ENCODE results near the gene KSR2.
"Not testable (repeated sequence)": the region's sequence is repeated elsewhere in the genome, so short reads cannot be mapped to it uniquely, and the experiment has no call there.

The KSR2 gene

DNA sequence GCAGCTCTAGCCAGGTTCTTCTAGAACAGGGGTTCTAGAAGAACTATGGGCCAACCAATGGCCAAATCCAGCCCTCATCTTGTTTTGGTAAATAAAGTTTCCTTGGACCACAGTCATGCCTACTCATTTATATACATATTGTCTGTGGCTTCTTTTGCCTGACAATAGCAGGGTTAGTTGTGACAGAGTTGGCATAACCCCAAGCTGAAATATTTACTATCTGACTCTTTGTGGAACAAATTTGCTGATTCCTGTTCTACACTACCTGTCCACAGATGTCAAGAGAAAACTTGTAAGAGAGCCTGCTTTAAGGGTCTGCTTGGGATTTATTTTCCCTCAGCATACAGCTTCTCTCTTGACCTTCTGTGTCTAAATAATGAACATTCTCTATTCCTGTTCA, 289.0 kb downstream of the KSR2 start:
- no peak for DNase-seq

DNA sequence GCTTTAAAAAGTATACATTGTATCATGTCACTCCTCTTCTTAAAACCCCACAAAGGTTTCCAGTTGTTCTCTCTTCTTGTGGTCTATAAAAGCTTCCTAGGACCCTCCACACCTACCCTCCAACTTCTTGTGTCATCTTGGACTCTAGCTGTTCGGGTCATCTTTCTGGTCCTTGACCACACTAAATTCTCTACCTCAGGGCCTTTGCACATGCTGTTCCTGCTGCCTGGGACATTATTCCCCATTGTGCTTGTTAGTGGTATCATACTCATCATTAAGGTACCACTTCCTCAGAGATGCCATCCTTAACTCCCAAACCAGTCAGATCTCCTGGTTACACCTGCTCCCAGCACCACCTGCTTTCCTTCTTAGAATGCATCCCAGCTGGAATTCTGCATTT, 294.0 kb downstream of the KSR2 start:
- no peak for DNase-seq

DNA sequence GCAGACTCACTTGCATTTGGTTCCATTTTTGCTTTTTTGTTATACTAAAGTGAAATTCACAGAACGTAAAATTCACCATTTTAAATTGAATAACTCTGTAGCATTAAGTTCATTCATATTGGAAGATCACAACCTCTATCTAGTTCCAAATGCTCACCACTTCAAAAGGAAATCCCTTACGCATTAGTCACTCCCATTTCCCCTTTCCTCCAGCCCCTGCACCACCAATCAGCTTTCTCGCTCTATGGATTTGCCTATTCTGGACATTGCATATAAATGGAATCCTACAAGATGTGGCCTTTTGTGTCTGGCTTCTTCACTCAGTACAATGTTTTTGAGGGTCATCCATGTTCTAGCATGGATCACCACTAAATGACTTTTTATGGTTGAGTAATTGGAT, 294.5 kb downstream of the KSR2 start:
- no peak for DNase-seq

DNA sequence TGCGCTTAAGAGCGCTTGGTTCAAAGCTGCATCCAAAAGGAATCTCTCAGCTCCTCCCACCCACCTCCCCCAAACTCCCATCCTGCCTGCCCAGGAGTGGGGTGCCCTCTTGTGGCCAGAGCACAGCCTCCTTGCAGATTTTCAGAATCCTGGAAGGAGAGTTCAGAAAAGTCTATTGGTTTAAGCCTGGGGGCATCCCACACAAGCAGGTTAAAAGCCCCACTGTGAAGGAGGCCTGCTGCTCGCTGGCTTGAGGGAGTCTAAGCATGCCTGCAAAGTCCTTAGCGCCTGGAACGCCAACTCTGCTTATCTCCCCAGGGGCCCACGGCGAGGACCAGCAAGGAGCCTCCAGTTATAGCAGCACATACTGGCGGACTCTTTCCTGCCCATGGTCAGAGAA, 297.1 kb downstream of the KSR2 start:
- DNase-seq, result peak; percentile 55

DNA sequence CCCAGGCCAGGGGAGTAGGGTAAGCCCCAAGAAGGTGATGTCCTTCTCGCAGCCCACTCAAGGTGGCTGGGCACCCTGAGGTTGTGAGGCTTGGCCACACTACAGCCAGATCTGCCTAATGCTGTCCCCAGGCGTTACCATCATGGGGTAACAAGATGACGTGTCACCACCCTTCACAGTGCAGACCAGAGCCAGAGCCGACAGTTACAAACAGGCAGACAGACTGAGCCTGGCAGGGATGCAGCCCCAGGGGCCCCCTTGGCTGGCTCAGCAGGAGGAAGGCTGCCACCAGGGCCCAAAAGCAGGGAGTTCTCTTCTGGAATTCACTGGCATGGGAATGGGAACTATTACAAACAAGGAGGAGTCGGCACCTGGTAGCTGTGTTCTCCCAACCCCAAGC, 304.6 kb downstream of the KSR2 start:
- no peak for DNase-seq

DNA sequence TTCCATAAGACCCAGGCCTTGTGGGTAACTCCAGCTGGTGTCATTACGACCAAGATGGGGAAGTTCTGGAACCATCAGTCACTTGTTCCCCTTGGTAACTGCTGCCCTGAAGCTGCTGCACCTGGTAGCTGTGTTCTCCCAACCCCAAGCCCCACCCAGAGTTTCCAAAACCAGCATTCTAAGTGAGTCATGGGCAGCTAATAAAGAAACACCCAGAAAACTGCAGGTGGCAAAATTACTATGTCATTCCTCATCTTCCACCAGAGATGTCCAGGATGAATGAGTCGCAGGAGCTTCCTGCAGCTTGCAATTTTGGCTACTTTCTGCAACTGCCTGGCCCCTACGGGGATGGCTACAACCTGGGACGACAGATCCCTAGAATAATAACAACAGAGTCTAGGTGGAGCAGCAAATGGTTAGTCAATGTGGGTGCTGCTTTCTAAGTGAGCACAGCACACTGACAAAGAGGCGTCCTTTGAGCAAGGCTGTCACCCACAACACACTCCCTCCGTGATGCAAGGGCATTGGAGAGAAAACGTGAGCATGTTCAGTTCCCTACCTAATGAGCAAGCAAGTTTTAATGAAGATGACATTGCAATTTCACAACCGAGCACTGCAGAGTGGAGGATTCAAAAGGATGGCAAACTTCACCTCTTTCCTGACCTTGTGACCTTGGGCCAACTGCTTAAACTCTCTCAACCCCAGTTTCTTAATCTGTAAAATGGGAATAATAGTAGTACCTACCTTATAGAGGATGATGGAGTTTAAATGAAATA, 306.0 kb downstream of the KSR2 start:
- no peak for DNase-seq

DNA sequence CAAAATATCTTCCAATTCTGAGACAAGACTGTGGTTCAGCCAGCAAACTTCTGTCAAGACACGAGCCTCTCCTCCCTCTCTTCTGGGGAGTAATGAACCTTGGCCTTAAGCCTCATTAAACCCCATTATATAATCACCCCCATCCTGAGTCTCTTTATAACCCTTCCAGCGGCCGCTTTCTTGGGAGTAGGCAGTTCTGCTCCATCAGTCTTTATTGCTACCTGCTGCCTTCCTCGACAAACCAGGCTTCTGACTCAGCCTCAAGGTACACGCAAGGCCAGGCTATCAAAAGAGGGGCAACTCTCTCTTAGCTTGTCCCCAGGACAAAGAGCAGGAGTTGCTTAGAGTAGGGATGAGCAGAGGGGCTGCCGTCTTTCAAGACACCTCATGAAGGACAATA, 306.6 kb downstream of the KSR2 start:
- DNase-seq, result no peak

DNA sequence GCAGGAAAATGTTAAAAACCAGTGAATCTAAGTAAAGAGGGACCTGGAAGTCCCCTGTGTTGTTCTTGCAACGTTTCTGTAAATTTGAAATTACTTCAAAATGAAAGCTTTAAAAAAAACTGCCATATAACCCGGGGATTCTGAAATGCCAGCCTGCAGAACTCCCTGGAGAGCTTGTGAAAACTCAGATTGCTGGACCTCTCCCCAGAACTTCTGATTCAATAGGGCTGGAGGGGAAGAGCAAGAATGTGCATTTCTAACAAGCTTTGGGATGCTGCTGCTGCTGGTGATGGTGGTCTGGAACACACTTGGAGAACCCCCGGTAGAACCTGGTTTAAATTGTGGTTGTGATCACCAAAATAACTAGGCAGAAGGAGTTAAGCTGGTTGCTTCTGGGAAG, 307.3 kb downstream of the KSR2 start:
- DNase-seq, result no peak

DNA sequence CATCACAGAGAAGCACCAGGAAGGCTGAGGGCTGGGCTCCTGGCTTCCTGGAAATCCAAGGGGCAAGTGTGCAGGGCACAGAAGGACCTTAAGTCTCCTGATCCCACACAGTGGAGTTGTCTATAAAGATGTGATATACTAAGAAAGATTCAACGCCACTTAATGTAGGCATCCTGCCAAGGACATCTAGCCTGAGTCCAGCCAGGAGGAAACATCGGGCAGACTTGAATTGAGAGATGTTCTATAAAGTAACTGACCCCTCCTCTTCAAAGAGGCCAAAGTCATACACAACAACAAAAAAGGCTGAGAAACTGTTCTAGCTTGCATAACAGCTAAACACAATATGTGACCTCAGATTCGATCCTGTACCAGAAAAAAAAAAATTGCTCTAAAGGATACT, 307.9 kb downstream of the KSR2 start:
- no peak for DNase-seq

DNA sequence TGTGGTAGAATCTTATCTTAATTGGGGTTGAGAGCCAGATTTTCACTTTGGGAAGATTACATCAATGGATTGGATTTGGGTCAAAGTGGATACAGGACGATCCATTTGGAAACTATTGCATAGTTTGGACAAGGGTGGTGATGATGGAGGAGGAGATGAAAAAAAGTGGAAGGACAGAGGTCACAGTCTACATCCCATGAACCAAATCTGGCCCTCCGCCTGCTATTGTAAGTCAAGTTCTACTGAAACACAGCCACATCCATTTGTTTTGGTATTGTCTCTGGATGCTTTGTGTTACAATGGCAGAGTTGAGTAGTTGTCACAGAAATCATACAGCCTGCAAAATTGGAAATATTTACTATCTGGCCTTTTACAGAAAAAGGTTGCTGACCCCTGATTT, 310.6 kb downstream of the KSR2 start:
- DNase-seq, result no peak

DNA sequence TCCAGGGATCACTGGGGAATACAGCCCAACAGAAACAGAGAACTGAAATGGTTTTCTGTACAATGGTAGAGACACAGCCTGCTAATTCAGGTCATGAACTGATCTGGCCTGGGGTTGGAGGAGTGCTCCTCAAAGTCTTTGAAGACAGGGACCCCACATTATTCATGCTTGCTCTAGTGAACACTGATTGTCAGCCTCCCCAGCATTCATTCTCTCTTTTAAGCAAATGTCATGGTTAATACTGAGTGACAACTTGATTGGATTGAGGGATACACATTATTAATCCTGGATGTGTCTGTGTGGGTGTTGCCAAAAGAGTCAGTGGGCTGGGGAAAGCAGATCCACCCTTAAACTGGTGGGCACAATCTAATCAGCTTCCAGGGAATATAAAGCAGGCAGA, 319.0 kb downstream of the KSR2 start:
- DNase-seq, result no peak

DNA sequence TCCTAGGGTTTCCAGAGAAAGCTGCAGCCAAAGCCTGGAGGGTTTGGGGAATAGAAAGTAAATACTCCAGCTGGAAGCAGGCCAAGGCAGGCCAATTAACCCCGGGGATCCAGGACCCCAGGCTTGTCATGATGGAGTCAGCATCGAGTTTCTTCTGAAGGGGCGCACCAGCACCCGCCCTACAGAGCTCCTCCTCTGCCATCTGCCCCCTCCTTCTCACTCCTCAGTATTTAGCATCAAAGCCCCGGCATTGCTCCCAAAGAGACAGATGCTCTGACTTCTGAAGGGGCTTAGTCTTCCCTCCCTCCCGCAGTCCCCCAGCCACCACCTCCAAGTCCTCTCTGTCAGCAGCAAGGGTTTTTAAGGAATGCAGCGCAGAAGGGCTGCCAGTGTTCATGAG, 322.3 kb downstream of the KSR2 start:
- peak; percentile 59 for DNase-seq

DNA sequence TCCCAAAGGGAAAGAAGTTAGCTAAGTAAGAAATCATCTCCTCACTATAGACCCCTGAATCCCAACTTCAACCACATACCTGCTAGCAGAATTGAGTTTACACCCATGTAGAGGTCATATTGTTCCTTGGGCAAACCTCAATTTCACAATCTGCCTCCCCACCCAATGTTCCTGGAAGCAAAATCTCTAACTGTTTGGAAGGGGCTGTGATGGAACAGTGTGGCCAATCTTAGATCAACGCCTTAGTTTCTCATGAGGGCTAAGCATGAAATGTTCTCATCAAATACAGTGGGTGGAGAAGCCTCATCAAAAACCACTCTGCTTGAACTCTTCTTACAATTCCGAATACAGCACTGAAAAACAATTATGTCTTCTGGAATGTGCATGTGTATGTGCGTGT, 323.3 kb downstream of the KSR2 start:
- no peak for DNase-seq

DNA sequence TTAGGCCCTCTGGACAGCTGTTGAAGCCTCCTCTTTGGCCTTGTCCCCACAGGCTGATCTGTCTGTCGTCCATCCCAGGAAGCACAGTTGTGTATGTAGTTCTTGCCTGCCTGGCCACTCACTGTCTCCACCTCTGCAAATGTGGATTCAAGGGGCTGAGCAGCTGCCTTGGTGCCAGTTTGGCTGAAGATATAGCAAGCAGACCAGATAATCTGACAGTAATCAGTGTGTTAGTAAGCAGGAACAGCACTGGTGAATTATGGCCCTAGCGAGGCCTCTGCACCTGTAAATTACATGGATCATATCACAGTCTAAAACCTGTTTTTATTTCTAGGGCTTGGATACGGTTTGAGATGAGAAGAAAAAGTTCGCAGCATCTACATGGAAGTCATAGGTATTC, 324.8 kb downstream of the KSR2 start:
- no peak for DNase-seq

DNA sequence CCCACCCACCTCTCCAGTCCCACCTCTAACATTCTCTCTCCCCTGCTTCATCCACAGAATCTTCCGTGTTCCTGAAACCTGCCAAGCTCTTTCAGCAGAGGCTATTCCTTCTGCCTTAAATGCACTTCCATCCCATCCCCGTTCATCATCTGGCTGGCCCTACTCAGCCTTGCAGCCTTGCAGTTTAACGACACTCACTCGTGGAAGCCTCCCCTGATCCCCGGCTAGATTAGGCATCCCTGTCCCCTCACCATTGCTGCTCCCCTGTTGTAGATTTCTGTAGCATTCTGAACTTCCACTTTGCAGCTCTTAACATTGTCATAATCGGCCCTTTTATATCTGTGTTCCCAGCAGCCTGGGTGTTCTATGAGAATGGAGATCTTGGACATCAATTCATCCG, 326.9 kb downstream of the KSR2 start:
- no peak for DNase-seq

DNA sequence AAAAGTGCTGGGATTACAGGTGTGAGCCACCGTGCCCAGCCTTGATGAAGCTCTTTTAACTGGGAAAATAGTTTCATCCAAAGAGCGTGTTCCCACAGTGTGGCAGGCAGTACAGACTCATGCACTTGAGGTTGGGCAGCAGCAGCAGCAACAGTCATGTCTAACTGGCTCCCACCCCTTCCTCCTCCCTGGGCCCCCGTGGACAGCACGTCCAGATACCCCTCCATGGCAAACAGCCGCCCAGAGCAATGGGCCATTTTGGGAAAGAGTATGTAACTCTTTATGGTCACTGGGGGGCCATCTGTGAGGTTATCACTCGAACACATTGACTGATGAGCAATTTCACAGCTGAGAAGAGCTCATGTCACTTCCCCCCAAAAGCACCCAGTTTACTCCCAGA, 328.3 kb downstream of the KSR2 start:
- no peak for DNase-seq

DNA sequence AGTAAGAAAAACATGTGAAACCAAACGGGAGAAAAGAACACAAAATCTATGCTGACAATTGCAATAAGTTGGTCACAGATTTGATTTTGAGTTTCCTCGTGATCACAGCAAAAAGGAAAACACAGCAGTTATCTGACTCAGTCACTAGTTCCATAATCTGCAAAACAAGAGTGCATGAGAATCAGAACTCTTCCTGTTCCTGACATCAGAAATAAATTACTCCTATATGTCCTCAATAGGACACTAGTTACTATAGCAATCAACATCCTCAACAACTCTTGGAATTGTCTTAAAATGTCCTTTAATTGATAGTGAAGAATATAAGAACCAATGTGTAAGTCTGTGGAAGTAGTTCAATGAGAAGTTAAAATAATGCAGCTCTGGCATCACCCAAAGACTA, 339.3 kb downstream of the KSR2 start:
- no peak for DNase-seq

DNA sequence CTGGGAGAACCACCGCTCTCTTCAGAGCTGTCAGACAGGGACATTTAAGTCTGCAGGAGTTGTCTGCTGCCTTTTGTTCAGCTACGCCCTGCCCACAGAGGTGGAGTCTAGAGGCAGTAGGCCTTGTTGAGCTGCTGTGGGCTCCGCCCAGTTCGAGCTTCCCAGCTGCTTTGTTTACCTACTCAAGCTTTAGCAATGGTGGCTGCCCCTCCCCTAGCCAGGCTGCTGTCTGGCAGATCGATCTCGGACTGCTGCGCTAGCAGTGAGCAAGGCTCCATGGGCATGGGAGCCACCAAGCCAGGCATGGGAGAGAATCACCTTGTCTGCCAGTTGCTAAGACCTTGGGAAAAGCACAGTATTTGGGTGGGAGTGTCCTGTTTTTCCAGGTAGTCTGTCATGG, 340.1 kb downstream of the KSR2 start:
- DNase-seq, result not testable (repeated sequence)

DNA sequence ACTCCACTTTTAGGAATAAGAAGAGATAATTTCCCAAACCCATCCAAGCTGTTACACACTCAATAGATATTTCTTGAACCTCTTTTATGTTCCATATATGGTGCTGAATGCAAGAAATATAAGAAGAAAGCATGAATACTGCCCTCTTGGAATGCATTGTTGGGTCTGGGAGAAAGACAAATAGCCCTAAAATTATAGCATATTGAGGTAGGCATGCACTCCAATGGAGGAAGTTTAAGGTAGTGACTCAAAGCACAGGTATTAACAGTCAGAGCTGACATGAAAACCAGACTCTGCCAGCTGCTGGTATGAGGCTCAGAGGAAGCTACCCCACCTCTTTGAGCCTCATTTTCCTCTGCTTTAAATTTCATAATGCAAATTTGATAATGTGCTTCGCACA, 346.0 kb downstream of the KSR2 start:
- no peak for DNase-seq

DNA sequence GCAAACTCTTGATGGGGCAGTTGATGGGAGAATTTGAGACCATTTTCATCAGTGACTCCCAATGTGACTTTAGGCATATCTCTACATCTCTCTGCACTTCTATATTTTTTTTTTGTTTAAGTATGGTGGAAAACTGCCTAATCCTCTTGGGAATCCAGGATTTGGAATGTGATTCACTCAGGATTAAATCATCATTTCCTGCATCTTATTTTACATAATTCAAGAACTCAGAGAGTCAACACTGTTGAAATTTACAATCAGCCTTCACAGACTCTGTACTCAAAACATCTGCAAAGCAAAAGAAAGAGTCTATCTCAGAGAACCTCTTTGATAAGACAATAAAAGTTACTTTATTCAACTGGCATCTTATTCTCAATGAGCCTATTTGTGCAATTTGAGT, 346.7 kb downstream of the KSR2 start:
- no peak for DNase-seq

DNA sequence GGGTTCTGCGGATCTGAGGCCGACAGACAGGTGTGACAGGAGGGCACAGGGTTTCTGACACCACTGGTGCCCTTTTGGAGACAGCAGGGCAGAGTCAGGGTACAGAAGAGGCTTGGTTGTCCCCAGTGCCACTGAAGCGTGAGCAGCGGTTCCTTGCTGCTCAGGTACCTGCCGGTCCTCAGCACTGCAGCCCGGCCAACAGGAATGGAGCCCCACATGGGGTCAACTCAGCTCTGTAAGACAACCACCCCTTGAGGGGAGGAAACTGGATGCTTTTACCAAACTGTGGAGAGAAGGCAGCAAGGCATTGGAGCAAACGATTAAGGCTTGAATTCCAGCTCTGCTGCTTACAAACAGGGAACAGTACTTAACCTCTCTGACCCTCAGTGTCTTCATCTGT, 361.0 kb downstream of the KSR2 start:
- DNase-seq, result no peak

DNA sequence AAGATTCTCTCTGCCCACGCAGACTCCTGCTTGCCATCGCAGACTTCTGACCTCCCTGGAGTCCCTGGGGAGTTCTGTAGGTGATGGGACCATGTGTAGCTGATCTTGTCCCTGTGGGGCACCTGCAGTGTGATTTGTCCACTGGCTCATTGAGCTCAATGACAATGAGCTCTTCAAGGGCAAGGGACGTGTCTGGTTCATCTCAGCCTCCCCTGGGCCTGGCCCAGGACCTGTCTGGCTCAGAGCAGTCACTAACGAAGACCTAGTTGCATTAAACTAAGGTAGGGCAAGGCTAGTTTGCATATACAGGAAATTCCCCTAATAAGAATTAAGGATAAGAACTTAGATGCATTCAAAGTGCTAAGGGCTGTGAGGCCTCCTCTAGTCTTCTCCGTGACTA, 361.8 kb downstream of the KSR2 start:
- DNase-seq, result no peak

DNA sequence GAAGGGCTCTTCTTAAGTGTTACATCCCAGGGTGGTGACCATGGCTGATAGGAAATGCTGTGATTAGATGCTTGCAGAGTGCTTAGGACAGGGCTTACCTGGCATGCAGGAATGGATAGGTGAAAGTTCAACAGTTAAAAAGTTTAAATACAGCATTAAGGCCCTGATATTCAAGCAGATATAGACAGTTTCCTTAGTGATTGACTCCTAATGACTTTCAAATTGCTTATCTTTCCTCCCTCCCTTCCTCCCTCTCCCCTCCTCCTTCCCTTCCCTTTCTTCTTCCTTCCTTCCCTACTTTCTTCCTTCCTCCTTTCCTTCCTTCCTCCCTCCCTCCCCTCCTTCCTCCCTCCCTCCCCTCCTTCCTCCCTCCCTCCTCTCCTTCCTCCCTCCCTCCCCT, 362.8 kb downstream of the KSR2 start:
- DNase-seq, result no peak

DNA sequence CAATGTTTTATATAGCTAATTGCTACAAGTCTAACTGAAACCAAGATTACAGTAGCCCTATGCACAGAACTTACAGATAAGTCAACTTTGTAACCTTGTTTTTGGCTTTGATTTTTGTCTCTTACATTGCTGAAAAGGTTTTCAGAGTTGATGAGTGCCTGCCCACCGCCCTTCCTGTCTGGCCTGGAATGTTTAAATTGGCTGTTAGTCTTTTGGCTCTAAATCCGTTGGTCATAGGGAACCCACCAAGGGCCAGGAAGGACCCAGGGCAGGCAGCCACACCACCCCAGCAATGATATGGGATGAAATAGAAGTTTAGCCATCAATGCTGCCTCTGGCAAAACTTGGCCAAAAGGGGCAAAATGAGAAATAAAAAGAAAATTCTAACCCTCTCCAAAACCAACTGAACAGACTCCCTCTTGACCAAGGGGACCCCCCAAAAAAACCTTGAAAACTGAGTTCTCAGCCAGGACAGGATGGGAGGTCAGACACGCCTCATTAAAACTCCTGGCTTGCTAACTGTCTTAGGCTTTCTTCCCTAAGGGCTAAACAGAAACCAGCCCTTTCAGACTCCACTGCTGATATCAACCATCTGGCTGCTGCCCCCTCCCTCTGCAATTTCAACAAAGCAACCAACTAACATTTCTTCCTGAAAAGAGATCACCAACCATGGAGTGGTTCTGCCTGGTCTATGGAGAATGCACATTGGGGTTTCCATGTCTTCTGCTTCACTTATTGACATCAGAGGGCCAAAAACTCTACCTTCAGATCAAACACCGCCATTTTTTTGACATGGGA, 365.3 kb downstream of the KSR2 start:
- no peak for DNase-seq

DNA sequence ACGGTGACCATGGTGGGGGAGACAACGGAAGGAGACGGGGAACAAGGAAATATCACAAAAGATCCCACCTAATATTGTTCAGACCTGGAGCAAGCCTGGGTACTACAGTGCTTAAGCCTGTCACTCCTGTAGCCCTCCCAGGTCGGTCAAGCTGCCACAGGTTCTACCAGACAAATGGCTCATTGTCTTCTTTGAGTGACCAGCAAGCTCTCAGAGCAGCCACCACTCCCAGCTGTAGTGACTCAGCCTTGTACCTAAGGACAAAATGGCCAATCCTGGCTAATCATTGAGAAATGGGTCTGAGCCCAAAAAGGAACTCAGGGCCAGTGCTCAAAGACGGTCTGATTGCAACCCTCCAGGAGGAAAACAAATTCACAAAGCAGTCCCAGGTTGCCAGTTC, 368.9 kb downstream of the KSR2 start:
- no peak for DNase-seq

Measured in eye (tissue), 1 donor.